GM13976 (cell line): Measurements from ENCODE around the gene CRHR2.
"Not testable (repeated sequence)": the region's sequence is repeated elsewhere in the genome, so short reads cannot be mapped to it uniquely, and the experiment has no call there.

Experiments
- DNase-seq: peaks from one replicate; pipeline ENCODE4 v3.0.0; 2012; ENCODE audit warnings: low spot score
- CTCF ChIP-seq: IDR thresholded peaks from 2 replicates; pipeline ENCODE4 v1.5.1; 2012; ENCODE audit warnings: borderline replicate concordance, mild to moderate bottlenecking; ENCODE audit not compliant: insufficient read depth; ENCODE audit errors: extremely low read depth, missing control alignments, control extremely low read depth
- in situ Hi-C: fragments of 300-500 bp; cut with MboI; formaldehyde crosslinking; loops from one replicate; pipeline ENCODE4 v1.12.0; 2022; ENCODE audit warnings: low sequenced_read_pairs, mixed read lengths, inconsistent platforms; ENCODE audit not compliant: unreplicated experiment

The CRHR2 gene

GRCh38 chr7:30645661-30646060 lies 36.6 kb downstream of the CRHR2 start:
- no peak for TF ChIP-seq CTCF
- in situ Hi-C loops: no loop called here
- peak; percentile 16 for DNase-seq

- in situ Hi-C loops: no loop called here
- peak; percentile 15 for DNase-seq
- TF ChIP-seq CTCF: no peak
Observed at GRCh38 chr7:30644286-30644955, 37.8 kb downstream of the CRHR2 start.

DNA sequence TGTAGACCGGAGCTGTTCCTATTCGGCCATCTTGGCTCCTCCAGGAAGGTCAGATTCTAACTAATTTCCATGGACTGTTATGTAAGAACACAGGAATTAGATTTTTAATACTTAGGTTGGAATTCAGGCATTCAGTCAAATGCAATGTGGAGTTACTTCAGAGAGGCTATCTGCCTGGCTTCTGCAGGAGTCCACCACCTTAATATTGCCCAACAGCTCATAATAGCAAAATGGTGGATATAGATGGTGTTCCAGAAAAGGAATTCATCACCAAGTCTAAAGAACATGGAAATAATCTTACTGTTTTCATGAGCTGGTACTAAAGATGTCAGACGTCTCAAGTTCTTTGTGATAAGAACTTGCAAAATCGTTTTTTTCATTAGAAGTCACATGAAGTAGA lies 39.5 kb downstream of the CRHR2 start:
- peak; percentile 7 for DNase-seq
- TF ChIP-seq CTCF: no peak
- in situ Hi-C loops: no loop called here

DNA sequence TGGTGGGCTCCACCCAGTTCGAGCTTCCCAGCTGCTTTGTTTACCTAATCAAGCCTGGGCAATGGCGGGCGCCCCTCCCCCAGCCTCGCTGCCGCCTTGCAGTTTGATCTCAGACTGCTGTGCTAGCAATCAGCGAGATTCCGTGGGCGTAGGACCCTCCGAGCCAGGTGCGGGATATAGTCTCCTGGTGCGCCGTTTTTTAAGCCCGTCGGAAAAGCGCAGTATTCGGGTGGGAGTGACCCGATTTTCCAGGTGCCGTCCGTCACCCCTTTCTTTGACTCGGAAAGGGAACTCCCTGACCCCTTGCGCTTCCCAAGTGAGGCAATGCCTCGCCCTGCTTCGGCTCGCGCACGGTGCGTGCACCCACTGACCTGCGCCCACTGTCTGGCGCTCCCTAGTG lies 39.9 kb downstream of the CRHR2 start:
- in situ Hi-C loops, DNase-seq: not testable (repeated sequence)

DNA sequence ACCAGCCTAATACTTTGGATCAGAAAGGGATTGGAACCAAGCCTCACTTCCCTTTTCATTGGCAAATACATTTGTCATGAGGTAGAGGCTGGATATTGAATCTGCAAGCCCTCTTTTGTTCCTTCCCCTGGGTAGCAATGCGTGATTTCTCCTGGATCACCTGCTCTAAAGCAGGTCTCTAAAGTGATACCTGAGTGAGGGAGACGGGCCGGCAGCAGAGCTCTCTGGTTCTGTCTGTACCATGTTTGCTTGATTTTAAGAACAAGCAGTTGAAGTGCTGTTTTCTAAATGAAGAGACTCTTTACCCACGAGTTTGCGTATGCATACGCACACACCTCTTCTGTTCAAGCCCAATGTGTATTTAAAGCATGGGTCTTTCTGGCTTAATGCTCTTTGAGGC lies 46.5 kb downstream of the CRHR2 start:
- no peak for DNase-seq
- TF ChIP-seq CTCF: no peak
- in situ Hi-C loops: no loop called here

GRCh38 chr7:30634634-30635201 lies 47.5 kb downstream of the CRHR2 start:
- no peak for TF ChIP-seq CTCF
- in situ Hi-C loops: no loop called here
- no peak for DNase-seq

- in situ Hi-C loops: no loop called here
- no peak for TF ChIP-seq CTCF
- no peak for DNase-seq
Observed at GRCh38 chr7:30634193-30634626, 48.0 kb downstream of the CRHR2 start.
